GM12865 (cell line): ENCODE results near the gene TRAPPC8.

Source experiments
- DNase-seq: peaks from one replicate; pipeline ENCODE4 v3.0.0; 2010; ENCODE audit warnings: low read depth
- H3K4me3 ChIP-seq: 2 replicates; pipeline ENCODE4 v1.5.1; 2011; ENCODE audit warnings: mild to moderate bottlenecking, low read depth, low read length, control low read depth
- CTCF ChIP-seq: IDR thresholded peaks from 2 replicates; pipeline ENCODE4 v1.5.1; 2011; ENCODE audit warnings: low read length, control low read depth, low read depth, inconsistent platforms; ENCODE audit not compliant: insufficient read depth; ENCODE audit errors: missing control alignments

The TRAPPC8 gene

GRCh38 chr18:31880186-31880898 is 62.6 kb downstream of the TRAPPC8 start:
- TF ChIP-seq CTCF = no peak
- no peak overlapping the region for H3K4me3 ChIP-seq
- DNase-seq = no peak

GRCh38 chr18:31878358-31878757 is 64.6 kb downstream of the TRAPPC8 start:
- TF ChIP-seq CTCF = no peak
- DNase-seq = no peak
- no peak overlapping the region for H3K4me3 ChIP-seq

DNA sequence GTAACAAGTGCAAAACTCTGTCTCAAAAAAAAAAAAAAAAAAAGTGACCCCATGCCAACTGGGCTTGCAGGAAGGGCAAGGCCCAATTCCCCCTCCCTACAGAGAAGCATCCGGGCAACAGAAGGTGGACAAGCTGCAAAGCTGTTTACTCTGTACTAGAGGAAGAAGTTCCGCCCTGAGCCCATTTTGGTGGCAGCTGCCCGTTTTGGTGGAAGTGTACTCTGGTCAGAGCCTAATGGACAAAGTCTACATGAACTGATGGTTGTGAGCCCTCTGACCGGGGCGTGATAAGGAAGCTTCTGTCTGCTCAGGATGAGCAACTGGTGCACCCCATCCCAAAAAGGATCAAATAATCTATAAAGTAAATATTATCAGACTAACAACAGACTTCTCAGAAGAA is 65.0 kb downstream of the TRAPPC8 start:
- no peak for TF ChIP-seq CTCF
- no peak overlapping the region for H3K4me3 ChIP-seq
- no peak for DNase-seq

GRCh38 chr18:31876707-31877106 is 66.2 kb downstream of the TRAPPC8 start:
- no peak overlapping the region for H3K4me3 ChIP-seq
- no peak for TF ChIP-seq CTCF
- DNase-seq = no peak

DNA sequence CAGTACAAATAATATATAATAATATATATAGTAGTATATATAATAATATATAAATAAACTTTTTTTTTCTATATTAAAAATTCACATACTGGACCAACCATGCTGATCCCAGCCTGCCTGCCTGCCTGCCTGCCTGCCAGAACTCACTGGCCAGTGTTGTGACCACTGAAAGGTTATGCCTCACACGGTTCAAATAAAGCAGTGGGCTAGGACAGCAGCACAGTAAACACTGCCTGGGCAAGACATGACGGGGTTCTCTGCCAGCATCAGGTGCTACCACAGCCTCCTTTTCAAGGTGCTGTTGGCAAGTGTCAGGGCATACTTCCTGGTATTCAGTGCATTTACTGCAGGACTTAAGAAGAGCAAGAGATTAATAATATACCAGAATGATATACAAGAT is 67.6 kb downstream of the TRAPPC8 start:
- TF ChIP-seq CTCF = no peak
- DNase-seq = no peak
- no peak overlapping the region for H3K4me3 ChIP-seq

DNA sequence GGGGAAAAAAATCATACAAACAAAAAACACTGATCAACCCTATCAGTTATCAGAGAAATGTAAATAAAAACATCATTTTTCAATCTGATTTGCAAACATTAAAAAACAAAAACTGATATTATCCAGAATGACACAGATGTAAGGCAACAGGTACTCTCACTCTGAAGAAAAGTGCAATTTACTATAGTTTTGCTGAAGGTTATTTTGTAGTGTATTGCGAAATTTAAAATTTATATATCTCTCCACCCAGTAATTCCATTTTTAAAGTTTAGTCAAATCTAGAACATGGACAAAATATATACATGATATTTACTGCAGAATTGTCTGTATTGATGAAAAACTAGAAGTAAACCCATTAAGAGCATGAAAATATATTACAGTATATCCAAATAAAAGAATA is 79.8 kb downstream of the TRAPPC8 start:
- no peak for TF ChIP-seq CTCF
- no peak for DNase-seq

GRCh38 chr18:31860488-31860887 is 82.4 kb downstream of the TRAPPC8 start:
- H3K4me3 ChIP-seq = no peak overlapping the region
- TF ChIP-seq CTCF = no peak
- DNase-seq = no peak

More for the DNA sequence above, 79.8 kb downstream of the TRAPPC8 start:
- no peak overlapping the region for H3K4me3 ChIP-seq
